ENCODE data around the gene ARPP19. TPM values are rescaled to one million over a fixed set of nuclear protein-coding genes. Genes with fewer than 3 reads are reported as not detected.

The ARPP19 gene
- total RNA-seq, 5 donors from 2014 or later (not counting 1 experiment from before 2014, with no cell fraction given), result 84.1 to 106 (median 95.9) TPM

GRCh38 chr15:52502608-52503007, 66.2 kb downstream of the ARPP19 start:
- H3K27me3 ChIP-seq (replicated peaks in 1 of 2; ENCODE audit: control insufficient read depth in 2 of 2, extremely low read depth in 1 of 2, insufficient read depth in 2 of 2, low read length in 1 of 2), result no peaks in the 10 kb centered on the region
- DNase-seq (no peak), ATAC-seq (replicated peaks in 1 of 4) (no peak)
- Mint-ChIP-seq H3K27ac (no peak overlapping the region), H3K9me3 (no peaks in the 10 kb centered on the region), H3K36me3 (no peaks in the 10 kb centered on the region), H3K4me3 (no peak overlapping the region), H3K4me1 (peaks cover 35 to 52% (median 42%) of the 10 kb centered on the region in 3 donors), H3K27me3 (no peaks in the 10 kb centered on the region)
- WGBS (ENCODE audit: insufficient coverage), result no CpG with 5 or more reads among the region's 1 CpG
- CTCF ChIA-PET, result interaction anchor here in 1 of 2 donors (0.6 kb wide), 1 partner anchor 275 kb away, joined by 3 read pairs; no protein-coding TSS in a partner anchor
- peaks cover 4 to 7% of the 10 kb centered on the region in 2 experiments for H3K4me1 ChIP-seq (ENCODE audit: control insufficient read depth in 1 of 2, extremely low read depth in 1 of 2, insufficient read depth in 2 of 2, low read length in 2 of 2)
- POLR2A ChIA-PET, result no interaction called here
- H3K9me3 ChIP-seq, result no peaks in the 10 kb centered on the region
- H3K4me3 ChIP-seq (ENCODE audit: control insufficient read depth in 1 of 2, extremely low read depth in 1 of 2, low read length in 1 of 2), result no peak overlapping the region
- H3K27ac ChIP-seq (ENCODE audit: low read length), result no peak overlapping the region
- H3K36me3 ChIP-seq (ENCODE audit: control insufficient read depth in 2 of 2, extremely low read depth in 1 of 2, insufficient read depth in 1 of 2, low read length in 1 of 2), result no peaks in the 10 kb centered on the region

GRCh38 chr15:52499506-52499905, 69.3 kb downstream of the ARPP19 start:
- Histone ChIP-seq H3K36me3 (ENCODE audit: control insufficient read depth in 2 of 2, extremely low read depth in 1 of 2, insufficient read depth in 1 of 2, low read length in 1 of 2) (no peaks in the 10 kb centered on the region), H3K4me3 (ENCODE audit: control insufficient read depth in 1 of 2, extremely low read depth in 1 of 2, low read length in 1 of 2) (no peak overlapping the region), H3K9me3 (no peaks in the 10 kb centered on the region), H3K4me1 (ENCODE audit: control insufficient read depth in 1 of 2, extremely low read depth in 1 of 2, insufficient read depth in 2 of 2, low read length in 2 of 2) (peaks cover 2 to 4% of the 10 kb centered on the region in 2 experiments), H3K27ac (ENCODE audit: low read length) (no peak overlapping the region), H3K27me3 (replicated peaks in 1 of 2; ENCODE audit: control insufficient read depth in 2 of 2, extremely low read depth in 1 of 2, insufficient read depth in 2 of 2, low read length in 1 of 2) (no peaks in the 10 kb centered on the region)
- Mint-ChIP-seq H3K27ac (no peak overlapping the region), H3K36me3 (no peaks in the 10 kb centered on the region), H3K9me3 (no peaks in the 10 kb centered on the region), H3K27me3 (no peaks in the 10 kb centered on the region), H3K4me3 (no peak overlapping the region), H3K4me1 (peaks cover 35 to 46% (median 43%) of the 10 kb centered on the region in 3 donors)
- ATAC-seq (replicated peaks in 1 of 4) (no peak), DNase-seq (no peak)
- POLR2A ChIA-PET, result interaction anchor here in 1 of 2 donors (0.7 kb wide), 1 partner anchor 9 kb away, joined by 3 read pairs; no protein-coding TSS in a partner anchor
- CTCF ChIA-PET, result no interaction called here
- WGBS (ENCODE audit: insufficient coverage), result no CpG with 5 or more reads among the region's 3 CpGs

- no peak overlapping the region for H3K27ac ChIP-seq (ENCODE audit: low read length)
- ChIA-PET CTCF (interaction anchor here in 1 of 2 donors (0.7 kb wide), 1 partner anchor 142 kb away, joined by 4 read pairs; no protein-coding TSS in a partner anchor), POLR2A (interaction anchor here in 1 of 2 donors (0.6 to 0.7 kb wide), 2 partner anchors 10 kb away, joined by 3 read pairs; no protein-coding TSS in a partner anchor)
- H3K9me3 Mint-ChIP-seq, result no peaks in the 10 kb centered on the region
- H3K36me3 ChIP-seq (ENCODE audit: control insufficient read depth in 2 of 2, extremely low read depth in 1 of 2, insufficient read depth in 1 of 2, low read length in 1 of 2), result no peaks in the 10 kb centered on the region
- no peaks in the 10 kb centered on the region for H3K4me1 ChIP-seq (ENCODE audit: control insufficient read depth in 1 of 2, extremely low read depth in 1 of 2, insufficient read depth in 2 of 2, low read length in 2 of 2)
- no peaks in the 10 kb centered on the region for H3K27me3 Mint-ChIP-seq
- no peaks in the 10 kb centered on the region for H3K27me3 ChIP-seq (replicated peaks in 1 of 2; ENCODE audit: control insufficient read depth in 2 of 2, extremely low read depth in 1 of 2, insufficient read depth in 2 of 2, low read length in 1 of 2)
- no peak overlapping the region for H3K4me3 ChIP-seq (ENCODE audit: control insufficient read depth in 1 of 2, extremely low read depth in 1 of 2, low read length in 1 of 2)
- H3K4me1 Mint-ChIP-seq, result peaks cover 32 to 40% (median 38%) of the 10 kb centered on the region in 3 donors
- no peaks in the 10 kb centered on the region for H3K9me3 ChIP-seq
- ATAC-seq (replicated peaks in 1 of 4) (no peak), DNase-seq (no peak)
- H3K4me3 Mint-ChIP-seq, result no peak overlapping the region
- no peaks in the 10 kb centered on the region for H3K36me3 Mint-ChIP-seq
- no peak overlapping the region for H3K27ac Mint-ChIP-seq
These were observed 70.1 kb downstream of the ARPP19 start for GRCh38 chr15:52498706-52499105.

Other genes starting within 250 kb of the ARPP19 start
- 10 to 100 TPM; 25.2 to 46.6 (median 29.5) TPM for gene MYO5A, start 40.1 kb downstream of the ARPP19 start, total RNA-seq
- gene ATOSA, start 110.4 kb upstream of the ARPP19 start, total RNA-seq, result 100 to 1,000 TPM in 2 of 5 donors, 10 to 100 TPM in 3; 88.2 to 121 (median 96.1) TPM
- under 1 TPM in 1 of 5 donors, not detected in 4; 0.13 TPM for gene ONECUT1, start 221.3 kb upstream of the ARPP19 start, total RNA-seq

Data from T-cell (primary cell).